HL-60 (cell line): ENCODE measurements around the gene DAGLB.
A peak's percentile ranks its signal among the peaks of the same experiment; 100 is the strongest.

Experiments used
- GABPA ChIP-seq: IDR thresholded peaks from 2 replicates; pipeline ENCODE4 v1.6.1; 2012; ENCODE audit warnings: low read depth
- POLR2AphosphoS5 ChIP-seq: IDR thresholded peaks from 2 replicates; pipeline ENCODE4 v1.6.1; 2012; ENCODE audit warnings: low read depth
- TF ChIP-seq, protein P1 (sequence below): IDR thresholded peaks from one replicate; pipeline ENCODE4 v1.5.1; 2011; ENCODE audit warnings: low read length, control low read depth, inconsistent platforms; ENCODE audit not compliant: insufficient read depth

DNA sequence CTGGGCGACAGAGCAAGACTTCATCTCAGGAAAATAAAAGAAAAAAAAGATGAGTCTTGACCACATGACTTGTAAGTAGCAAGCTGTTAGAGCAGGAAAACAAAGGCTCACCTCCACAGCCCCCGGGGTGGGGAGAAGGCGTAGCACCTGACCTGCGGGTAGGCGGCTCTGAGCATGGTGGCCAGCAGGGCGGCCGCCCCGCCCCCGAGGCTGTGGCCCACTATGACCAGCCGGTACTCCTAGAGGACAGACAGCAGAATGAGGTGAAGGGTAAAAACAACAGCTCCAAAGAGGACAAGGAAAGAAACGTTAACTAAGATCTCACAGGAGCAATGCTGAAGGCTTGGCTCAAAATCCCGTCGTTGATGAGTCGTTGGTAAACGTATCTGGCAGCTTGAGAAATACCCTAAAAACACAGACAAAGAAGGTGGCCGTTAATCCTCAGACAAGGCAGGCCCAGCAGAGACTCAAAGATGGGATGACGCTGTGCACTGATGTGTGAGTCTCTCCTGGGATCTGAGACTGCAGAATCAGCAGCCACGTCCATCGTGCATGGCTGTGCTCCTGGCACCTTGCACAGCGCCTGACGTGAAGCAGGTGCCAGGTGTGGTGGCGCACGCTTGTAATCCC, 31.1 kb downstream of the DAGLB start:
- TF ChIP-seq, protein P1, sequence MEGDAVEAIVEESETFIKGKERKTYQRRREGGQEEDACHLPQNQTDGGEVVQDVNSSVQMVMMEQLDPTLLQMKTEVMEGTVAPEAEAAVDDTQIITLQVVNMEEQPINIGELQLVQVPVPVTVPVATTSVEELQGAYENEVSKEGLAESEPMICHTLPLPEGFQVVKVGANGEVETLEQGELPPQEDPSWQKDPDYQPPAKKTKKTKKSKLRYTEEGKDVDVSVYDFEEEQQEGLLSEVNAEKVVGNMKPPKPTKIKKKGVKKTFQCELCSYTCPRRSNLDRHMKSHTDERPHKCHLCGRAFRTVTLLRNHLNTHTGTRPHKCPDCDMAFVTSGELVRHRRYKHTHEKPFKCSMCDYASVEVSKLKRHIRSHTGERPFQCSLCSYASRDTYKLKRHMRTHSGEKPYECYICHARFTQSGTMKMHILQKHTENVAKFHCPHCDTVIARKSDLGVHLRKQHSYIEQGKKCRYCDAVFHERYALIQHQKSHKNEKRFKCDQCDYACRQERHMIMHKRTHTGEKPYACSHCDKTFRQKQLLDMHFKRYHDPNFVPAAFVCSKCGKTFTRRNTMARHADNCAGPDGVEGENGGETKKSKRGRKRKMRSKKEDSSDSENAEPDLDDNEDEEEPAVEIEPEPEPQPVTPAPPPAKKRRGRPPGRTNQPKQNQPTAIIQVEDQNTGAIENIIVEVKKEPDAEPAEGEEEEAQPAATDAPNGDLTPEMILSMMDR: no peak
- no peak for TF ChIP-seq GABPA
- TF ChIP-seq POLR2AphosphoS5: peak; percentile 11; the same call in 1 of the 2 replicates
